GOT3 (cell line): ENCODE results near the gene KRT40.

Source experiments
- DNase-seq: peaks from one replicate; lab custom pipeline; 2025; ENCODE audit warnings: mixed read lengths; lab: John Stamatoyannopoulos, UW

Gene KRT40

DNA sequence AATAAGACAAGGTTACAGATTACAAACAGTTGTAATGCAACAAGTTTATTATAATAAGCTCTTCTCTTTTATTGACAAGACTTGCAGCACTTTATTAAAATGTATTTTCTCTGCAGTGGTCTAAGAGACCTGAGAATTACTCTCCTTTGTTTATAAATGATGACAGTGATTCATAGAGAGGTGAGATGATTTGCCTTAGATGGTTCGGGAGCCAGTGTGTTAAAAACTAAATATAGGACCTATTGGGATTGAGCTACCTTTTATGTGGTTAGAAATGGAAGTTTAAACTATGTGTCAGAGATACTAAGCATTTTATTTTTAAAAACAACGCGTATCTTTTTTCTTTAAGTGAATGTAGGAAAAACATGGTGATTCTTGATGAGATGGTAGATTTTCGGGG, 12.7 kb upstream of the KRT40 start:
- no peak for DNase-seq

DNA sequence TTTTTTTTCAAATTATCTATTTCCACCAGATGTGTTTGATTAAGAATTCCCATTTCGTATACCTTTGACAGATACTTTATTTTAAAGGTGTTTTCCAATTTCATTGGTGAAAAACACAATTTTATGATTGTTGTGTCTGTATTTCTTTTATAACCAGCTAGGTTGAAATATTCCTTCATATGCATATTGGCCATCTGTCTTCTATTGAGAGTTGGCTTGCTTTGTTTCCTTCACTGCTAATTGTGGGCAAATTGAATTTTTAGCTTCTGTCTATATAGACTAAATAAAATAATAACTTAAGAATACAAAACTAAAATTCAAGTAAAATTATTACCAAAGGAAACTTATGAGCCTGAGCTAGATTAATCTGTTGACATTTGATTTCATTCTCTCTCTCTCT, 11.0 kb upstream of the KRT40 start:
- no peak for DNase-seq

GRCh38 chr17:40993839-40994238, 9.7 kb upstream of the KRT40 start, which contains the start of gene KRTAP3-3:
TSS of gene KRTAP3-3 (minus strand) at chr17:40994164. CDS start at chr17:40994097, 67 bp downstream.
- DNase-seq: no peak

DNA sequence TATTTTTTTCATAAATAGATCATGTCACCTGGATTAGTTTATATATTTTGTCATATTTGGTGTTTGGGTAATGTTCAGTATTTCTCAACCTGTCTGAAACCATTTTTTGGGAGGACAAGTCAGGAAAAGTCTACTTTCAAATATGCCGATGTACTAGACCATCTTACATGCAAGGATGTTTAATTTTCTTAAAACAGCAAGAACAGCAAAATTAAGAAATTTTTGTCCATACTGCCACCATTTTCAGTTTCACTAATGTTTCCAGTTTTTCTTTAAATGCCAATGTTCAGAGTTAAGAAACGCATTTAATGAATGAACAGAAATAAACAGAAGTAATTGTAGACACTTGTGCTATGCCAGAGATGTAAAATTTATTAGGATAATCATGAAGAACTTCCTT, 9.0 kb upstream of the KRT40 start:
- no peak for DNase-seq

- no peak for DNase-seq
Measured at GRCh38 chr17:40992666-40993065, 8.5 kb upstream of the KRT40 start.

DNA sequence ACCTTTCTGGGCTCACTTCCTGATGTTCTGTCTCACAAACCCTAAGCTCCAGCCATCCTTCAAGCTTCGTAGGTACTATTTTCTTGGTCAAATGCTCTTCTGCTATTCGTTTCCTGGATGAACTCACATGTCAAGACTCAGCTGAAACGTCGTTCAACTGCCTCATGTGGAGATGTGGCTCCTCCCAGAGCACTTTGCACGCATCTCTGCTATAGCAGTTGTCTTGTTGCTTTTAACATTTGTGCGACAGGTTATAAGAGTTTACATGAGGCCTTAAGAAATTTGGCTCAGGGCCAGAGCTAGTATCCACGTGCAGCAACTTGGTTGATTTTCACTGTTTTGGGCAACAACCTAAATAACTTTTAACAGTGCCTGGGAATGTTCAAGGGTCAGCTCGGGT, 2.8 kb upstream of the KRT40 start:
- no peak for DNase-seq

DNA sequence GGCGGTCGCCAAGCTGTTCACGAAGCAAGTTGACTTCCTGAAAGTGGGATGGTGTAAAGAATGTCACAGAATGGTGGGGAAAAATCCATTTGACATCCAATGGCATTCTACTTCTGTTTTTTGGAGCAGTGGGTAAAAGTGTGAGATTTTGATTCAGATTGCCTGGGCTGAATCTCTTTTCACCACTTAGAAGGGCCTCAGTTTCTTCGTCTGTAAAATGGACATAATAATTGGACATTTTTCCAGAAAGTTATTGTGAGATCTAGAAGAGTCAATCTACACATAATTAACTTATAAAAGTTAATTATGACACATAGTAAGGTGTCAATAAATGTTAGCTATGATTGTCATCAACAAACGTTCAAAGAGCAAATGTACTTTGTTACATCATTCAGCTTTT, 3.0 kb downstream of the KRT40 start:
- DNase-seq: no peak

DNA sequence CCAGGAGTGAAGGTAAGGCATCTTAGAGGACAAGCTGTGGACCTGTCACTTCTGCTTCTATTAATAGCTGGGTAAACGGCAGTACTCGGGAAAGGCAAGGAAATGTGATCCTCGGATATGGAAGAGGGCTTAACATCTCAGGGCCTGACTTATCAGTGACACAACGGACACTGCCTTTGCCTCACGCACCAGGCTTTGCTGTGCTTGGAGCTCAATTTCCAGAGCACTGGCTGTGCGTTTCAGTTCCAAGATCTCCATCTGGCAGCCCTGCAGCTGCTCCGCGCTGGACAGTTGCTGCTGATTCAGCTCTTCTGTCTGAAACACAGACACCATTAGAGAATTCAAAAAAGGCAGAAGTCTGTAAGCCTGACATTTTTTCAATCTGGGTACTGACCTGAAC, 3.5 kb downstream of the KRT40 start:
- no peak for DNase-seq

DNA sequence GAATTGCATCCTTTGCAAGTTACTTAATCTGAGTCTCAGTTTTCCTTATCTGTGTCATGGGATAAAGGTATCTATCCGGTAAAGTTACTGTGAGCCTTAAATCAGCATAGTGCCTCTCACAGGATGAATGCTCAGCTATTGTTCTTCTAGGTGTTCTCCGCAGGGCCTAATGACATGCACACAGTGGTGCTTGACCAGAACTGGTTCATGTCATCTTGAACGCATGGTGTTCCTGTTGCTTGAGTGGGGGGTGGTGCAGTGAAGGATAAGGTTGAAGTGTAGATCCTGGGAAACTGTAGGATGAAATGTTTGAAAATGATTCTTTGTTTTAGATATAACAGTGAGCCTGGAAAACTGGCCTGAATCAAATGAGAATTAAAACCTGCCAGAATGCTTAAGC, 4.0 kb downstream of the KRT40 start:
- no peak for DNase-seq

DNA sequence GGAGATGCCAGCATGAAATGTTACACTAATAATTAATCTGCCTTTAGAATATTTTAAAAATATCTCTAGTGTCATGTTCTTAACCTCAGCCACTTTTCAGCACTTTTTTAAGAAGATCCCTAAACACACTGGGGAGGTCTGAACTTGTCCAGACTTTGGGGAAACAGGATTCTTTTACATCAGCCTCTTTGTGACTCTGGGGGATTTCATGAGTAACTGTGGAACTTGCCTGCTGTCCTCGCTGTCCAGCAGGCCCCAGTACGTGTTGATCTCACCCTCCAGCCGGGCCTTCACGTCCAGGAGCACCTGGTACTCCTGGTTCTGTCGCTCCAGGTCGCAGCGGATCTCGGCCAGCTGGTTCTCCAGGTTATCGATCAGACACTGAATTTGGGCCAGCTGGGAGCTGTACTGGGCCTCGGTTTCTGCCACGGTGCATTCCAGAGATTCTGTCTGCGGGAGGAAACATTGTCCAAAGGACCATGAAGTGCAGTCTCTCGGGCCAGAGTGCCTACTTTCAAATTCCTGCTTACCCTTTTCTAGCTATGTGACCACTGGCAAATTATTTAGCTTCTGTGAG, 5.5 kb downstream of the KRT40 start:
- no peak for DNase-seq

DNA sequence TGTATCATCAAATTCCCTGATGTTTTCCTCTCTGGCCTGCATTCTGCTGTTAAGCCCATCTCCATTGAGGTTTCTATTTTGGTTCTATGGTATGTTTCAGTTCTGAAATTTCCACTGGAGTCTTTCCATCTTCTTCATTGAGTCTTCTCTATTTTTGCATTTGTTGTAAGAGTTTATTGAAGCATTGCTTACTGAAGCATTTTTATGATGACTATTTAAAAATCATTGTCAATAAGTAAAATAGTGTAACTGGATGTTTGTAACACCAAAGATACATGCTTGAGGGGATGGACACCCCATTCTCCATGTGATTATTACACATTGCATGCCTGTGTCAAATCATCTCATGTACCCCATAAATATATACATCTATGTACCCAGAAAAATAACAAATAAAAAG, 8.6 kb downstream of the KRT40 start:
- DNase-seq: no peak

- DNase-seq: no peak
Measured at GRCh38 chr17:40974366-40974765, 9.8 kb downstream of the KRT40 start.

GRCh38 chr17:40967582-40967981, 16.5 kb downstream of the KRT40 start:
- no peak for DNase-seq

- DNase-seq: no peak
Measured at GRCh38 chr17:40966848-40967247, 17.3 kb downstream of the KRT40 start, which contains the start of gene KRT39. TSS of gene KRT39 (minus strand) at chr17:40966948. CDS start at chr17:40966856, 92 bp downstream.

DNA sequence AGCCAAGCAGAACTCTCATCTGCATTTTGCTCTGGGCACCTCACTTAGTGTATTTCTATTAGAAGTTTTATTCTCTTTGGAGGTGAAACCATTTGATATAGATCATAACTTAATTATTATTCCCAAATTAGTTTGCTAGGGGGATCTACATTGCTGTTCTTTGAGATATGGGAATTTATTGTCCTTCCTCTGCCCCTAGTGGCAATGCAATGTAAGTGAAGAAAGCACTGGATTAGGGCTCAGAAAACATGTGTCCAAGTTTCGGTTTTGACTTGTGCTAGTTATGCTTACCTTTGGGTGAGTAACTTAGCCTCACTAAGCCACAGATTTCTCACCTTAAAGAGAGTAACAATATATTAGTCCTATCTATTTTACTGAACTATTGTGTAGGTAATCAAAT, 20.3 kb downstream of the KRT40 start:
- DNase-seq: no peak

DNA sequence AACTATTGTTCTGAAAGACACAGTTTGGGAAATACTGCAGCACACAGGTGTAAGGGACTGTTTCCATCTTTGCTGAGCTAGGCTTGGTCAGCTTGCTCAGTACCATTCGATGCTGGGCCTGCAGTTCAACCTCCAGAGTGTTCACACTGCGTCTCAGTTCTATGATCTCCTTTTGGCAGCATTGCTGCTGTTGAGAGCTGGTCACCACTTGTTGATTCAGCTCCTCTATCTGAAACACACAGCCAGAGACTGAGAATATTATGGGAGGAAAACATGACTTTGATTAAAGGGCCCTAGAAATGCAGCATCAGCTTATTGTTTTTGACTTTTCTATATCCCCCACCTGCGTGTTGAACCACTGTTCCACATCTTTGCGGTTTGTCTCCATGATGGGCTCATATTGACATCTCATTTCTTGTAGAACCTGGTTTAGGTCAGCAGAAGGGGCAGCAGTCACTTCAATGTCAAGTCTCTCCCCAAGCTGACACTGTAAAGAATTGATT, 22.0 kb downstream of the KRT40 start:
- DNase-seq: no peak

DNA sequence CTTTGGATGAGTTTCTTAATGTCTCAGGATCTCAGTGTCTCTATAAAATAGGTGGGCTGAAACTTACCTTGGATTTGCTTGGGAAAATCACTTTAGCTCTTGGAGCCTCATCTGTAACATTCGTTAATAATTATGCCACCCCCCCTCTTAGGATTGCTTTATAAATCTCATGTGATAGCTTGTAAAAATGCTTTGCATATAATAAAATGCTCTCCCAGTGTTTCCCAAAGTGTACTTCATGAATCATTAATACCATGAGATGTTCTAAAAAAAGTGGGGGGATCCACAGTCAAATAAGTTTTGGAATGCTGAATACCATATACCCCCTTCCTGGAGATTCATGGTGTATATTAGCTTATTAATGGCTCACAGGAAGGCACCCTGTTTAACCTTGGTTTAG, 22.5 kb downstream of the KRT40 start:
- no peak for DNase-seq

GRCh38 chr17:40960144-40960543, 24.0 kb downstream of the KRT40 start:
- DNase-seq: no peak

GRCh38 chr17:40958086-40958953, 25.8 kb downstream of the KRT40 start:
- no peak for DNase-seq

- DNase-seq: no peak
Measured at GRCh38 chr17:40956401-40957254, 27.5 kb downstream of the KRT40 start.

DNA sequence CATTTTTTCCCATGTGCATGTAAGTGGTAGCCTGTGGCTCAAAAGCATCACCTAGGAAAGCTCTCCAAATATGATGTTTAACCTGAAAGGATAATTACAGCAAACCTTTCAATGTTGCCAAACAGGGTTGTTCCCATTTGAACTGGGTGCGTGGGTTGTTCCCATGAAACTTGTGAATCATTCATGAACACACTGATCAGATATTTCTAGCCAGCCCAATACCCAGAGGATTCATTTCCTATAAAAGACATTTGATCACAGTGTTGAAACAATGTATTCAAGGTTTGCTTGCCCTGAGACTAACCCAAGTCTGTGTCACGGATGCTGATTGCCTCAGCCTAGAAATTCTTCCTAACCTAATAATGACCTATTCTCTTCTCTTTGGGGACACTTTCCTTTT, 30.2 kb downstream of the KRT40 start:
- DNase-seq: no peak

DNA sequence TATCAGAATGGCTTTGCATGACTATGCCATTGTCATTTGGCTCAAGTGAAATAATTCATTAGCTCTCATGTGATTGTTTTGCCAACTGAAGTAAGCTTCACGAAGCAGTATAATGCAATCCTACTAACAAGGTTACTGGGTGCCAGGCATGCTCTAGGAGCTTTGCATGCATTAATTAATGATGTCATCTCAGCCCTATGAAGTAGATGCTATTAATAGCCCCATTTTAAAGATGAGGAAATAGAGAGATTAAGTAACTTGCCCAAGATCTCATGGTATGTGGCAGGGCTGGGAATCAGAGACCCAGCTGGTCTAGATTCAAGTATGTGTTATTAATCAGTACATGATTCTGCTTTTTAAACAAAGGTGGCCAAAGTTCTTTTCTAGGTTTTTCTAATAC, 31.5 kb downstream of the KRT40 start:
- no peak for DNase-seq
